ENCODE results near the gene EXOC3.
A peak's percentile ranks its signal among the peaks of the same experiment; 100 is the strongest.

Gene EXOC3

GRCh38 chr5:398475-399295 is 44.3 kb upstream of the EXOC3 start:
- H3K4me3 ChIP-seq (replicated peaks; ENCODE audit: insufficient read depth, low read length) = no peak overlapping the region; the same call in 1 of the 2 replicates
- DNase-seq (ENCODE audit: low read depth in 1 of 2, low spot score in 1 of 2) = no peak
- TF ChIP-seq CTCF (IDR thresholded peaks at IDR 0.05; ENCODE audit: insufficient read depth, low read length) (no peak), SPI1 (IDR thresholded peaks at IDR 0.05; ENCODE audit: borderline replicate concordance, low read depth) (no peak), POLR2AphosphoS5 (IDR thresholded peaks at IDR 0.05; ENCODE audit: low read depth) (no peak), GABPA (IDR thresholded peaks at IDR 0.05; ENCODE audit: low read depth) (no peak), REST (IDR thresholded peaks at IDR 0.05; ENCODE audit: insufficient replicate concordance, low read depth) (no peak)
- H3K27me3 ChIP-seq (ENCODE audit: insufficient read depth, poor library complexity, severe bottlenecking) = no peaks in the 10 kb centered on the region
- H3K27ac ChIP-seq (replicated peaks) = peak overlapping the region; percentile 99

- Histone ChIP-seq H3K4me3 (replicated peaks; ENCODE audit: insufficient read depth, low read length) (no peak overlapping the region), H3K27ac (replicated peaks) (peak overlapping the region; percentile 99), H3K27me3 (ENCODE audit: insufficient read depth, poor library complexity, severe bottlenecking) (no peaks in the 10 kb centered on the region)
- TF ChIP-seq POLR2AphosphoS5 (IDR thresholded peaks at IDR 0.05; ENCODE audit: low read depth) (no peak; the same call in 1 of the 2 replicates), SPI1 (IDR thresholded peaks at IDR 0.05; ENCODE audit: borderline replicate concordance, low read depth) (peak; percentile 67; the same call in 1 of the 2 replicates), REST (IDR thresholded peaks at IDR 0.05; ENCODE audit: insufficient replicate concordance, low read depth) (no peak), GABPA (IDR thresholded peaks at IDR 0.05; ENCODE audit: low read depth) (peak; percentile 33; the same call in 1 of the 2 replicates), CTCF (IDR thresholded peaks at IDR 0.05; ENCODE audit: insufficient read depth, low read length) (no peak)
- peak; percentile 99 for DNase-seq (ENCODE audit: low read depth in 1 of 2, low spot score in 1 of 2)
These were observed 43.4 kb upstream of the EXOC3 start for GRCh38 chr5:399296-400281.

GRCh38 chr5:400282-401145 is 42.5 kb upstream of the EXOC3 start:
- Histone ChIP-seq H3K27ac (replicated peaks) (peak overlapping the region; percentile 99), H3K4me3 (replicated peaks; ENCODE audit: insufficient read depth, low read length) (no peak overlapping the region), H3K27me3 (ENCODE audit: insufficient read depth, poor library complexity, severe bottlenecking) (no peaks in the 10 kb centered on the region)
- no peak for DNase-seq (ENCODE audit: low read depth in 1 of 2, low spot score in 1 of 2)
- TF ChIP-seq POLR2AphosphoS5 (IDR thresholded peaks at IDR 0.05; ENCODE audit: low read depth) = no peak
- TF ChIP-seq REST (IDR thresholded peaks at IDR 0.05; ENCODE audit: insufficient replicate concordance, low read depth) = no peak
- no peak for TF ChIP-seq GABPA (IDR thresholded peaks at IDR 0.05; ENCODE audit: low read depth)
- TF ChIP-seq CTCF (IDR thresholded peaks at IDR 0.05; ENCODE audit: insufficient read depth, low read length) = no peak
- no peak for TF ChIP-seq SPI1 (IDR thresholded peaks at IDR 0.05; ENCODE audit: borderline replicate concordance, low read depth)

Data from HL-60 (cell line).